ENCODE measurements around the gene BAX.

- TF ChIP-seq, protein P1, sequence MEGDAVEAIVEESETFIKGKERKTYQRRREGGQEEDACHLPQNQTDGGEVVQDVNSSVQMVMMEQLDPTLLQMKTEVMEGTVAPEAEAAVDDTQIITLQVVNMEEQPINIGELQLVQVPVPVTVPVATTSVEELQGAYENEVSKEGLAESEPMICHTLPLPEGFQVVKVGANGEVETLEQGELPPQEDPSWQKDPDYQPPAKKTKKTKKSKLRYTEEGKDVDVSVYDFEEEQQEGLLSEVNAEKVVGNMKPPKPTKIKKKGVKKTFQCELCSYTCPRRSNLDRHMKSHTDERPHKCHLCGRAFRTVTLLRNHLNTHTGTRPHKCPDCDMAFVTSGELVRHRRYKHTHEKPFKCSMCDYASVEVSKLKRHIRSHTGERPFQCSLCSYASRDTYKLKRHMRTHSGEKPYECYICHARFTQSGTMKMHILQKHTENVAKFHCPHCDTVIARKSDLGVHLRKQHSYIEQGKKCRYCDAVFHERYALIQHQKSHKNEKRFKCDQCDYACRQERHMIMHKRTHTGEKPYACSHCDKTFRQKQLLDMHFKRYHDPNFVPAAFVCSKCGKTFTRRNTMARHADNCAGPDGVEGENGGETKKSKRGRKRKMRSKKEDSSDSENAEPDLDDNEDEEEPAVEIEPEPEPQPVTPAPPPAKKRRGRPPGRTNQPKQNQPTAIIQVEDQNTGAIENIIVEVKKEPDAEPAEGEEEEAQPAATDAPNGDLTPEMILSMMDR (IDR thresholded peaks at IDR 0.05; ENCODE audit: low read depth, low read length, missing input control), result no peak
- TF ChIP-seq GABPA (IDR thresholded peaks at IDR 0.05 in 1 of 2, conservative IDR thresholded peaks at IDR 0.05 in 1 of 2) (no peak), TAF1 (conservative IDR thresholded peaks at IDR 0.05) (no peak), JUND (IDR thresholded peaks at IDR 0.05) (no peak), RAD21 (IDR thresholded peaks at IDR 0.05) (no peak), ZBTB33 (IDR thresholded peaks at IDR 0.05) (no peak), FOXA2 (IDR thresholded peaks at IDR 0.05) (no peak), FOXA1 (IDR thresholded peaks at IDR 0.05) (no peak)
- TF ChIP-seq, protein P2, sequence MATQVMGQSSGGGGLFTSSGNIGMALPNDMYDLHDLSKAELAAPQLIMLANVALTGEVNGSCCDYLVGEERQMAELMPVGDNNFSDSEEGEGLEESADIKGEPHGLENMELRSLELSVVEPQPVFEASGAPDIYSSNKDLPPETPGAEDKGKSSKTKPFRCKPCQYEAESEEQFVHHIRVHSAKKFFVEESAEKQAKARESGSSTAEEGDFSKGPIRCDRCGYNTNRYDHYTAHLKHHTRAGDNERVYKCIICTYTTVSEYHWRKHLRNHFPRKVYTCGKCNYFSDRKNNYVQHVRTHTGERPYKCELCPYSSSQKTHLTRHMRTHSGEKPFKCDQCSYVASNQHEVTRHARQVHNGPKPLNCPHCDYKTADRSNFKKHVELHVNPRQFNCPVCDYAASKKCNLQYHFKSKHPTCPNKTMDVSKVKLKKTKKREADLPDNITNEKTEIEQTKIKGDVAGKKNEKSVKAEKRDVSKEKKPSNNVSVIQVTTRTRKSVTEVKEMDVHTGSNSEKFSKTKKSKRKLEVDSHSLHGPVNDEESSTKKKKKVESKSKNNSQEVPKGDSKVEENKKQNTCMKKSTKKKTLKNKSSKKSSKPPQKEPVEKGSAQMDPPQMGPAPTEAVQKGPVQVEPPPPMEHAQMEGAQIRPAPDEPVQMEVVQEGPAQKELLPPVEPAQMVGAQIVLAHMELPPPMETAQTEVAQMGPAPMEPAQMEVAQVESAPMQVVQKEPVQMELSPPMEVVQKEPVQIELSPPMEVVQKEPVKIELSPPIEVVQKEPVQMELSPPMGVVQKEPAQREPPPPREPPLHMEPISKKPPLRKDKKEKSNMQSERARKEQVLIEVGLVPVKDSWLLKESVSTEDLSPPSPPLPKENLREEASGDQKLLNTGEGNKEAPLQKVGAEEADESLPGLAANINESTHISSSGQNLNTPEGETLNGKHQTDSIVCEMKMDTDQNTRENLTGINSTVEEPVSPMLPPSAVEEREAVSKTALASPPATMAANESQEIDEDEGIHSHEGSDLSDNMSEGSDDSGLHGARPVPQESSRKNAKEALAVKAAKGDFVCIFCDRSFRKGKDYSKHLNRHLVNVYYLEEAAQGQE (IDR thresholded peaks at IDR 0.05), result no peak
- TF ChIP-seq, protein P3, sequence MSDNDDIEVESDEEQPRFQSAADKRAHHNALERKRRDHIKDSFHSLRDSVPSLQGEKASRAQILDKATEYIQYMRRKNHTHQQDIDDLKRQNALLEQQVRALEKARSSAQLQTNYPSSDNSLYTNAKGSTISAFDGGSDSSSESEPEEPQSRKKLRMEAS (IDR thresholded peaks at IDR 0.05), result no peak
Observed at GRCh38 chr19:48987323-48987722, 32.6 kb downstream of the BAX start.

Measured in liver (tissue), 3 donors.